HCT116 (cell line): ENCODE results near the gene TXN. TPM values are rescaled to one million over a fixed set of nuclear protein-coding genes. Genes with fewer than 3 reads are reported as not detected.
"Not testable (repeated sequence)": the region's sequence is repeated elsewhere in the genome, so short reads cannot be mapped to it uniquely, and the experiment has no call there.

Experiments
- ATAC-seq: fragments of 200-7000 bp; cut with Tn5 transposase; 2 replicates; pipeline ENCODE4 v1.9.1; 2020; ENCODE audit warnings: mild to moderate bottlenecking, moderate library complexity
- BruUV-seq: library from RNA; stranded (reverse); fragments of 400-500 nt; replicated peaks from 2 replicates; lab custom pipeline; 2021; lab: Mats Ljungman, UMichigan
- CTCF ChIA-PET: fragments of 300-600 bp; sonication (Branson Sonifier 250); formaldehyde crosslinking; loops from one replicate; lab custom pipeline; 2021; ENCODE audit warnings: antibody characterized with exemption; lab: Charles Lee
- POLR2A ChIA-PET: fragments of 300-600, 350-600 bp; sonication (Branson Sonifier 250); formaldehyde crosslinking; loops from one replicate; lab custom pipeline; 2021; ENCODE audit warnings: antibody characterized with exemption; lab: Charles Lee
- RAD21 ChIA-PET, 2 experiments: fragments of 300-600 bp; sonication (Branson Sonifier 250); formaldehyde crosslinking; loops; one replicate each; lab custom pipeline; 2023; ENCODE audit warnings: low total read pairs in 2 of 2; ENCODE audit not compliant: uncharacterized antibody in 2 of 2, unreplicated experiment in 2 of 2, low non-redundant PET in 1 of 2; lab: Charles Lee
- DNase-seq: peaks from one replicate; pipeline ENCODE4 v3.0.0-alpha.2; 2010; ENCODE audit warnings: low read depth, low spot score
- H2AFZ ChIP-seq: fragments of 200-600 bp; shearing (Covaris generic), sonication (generic); 2 replicates; pipeline ENCODE4 v1.6.1; 2017; ENCODE audit warnings: low read depth, mixed run types, mixed read lengths, antibody characterized with exemption, low read length; ENCODE audit not compliant: poor library complexity, severe bottlenecking
- H3K27ac ChIP-seq: 2 replicates; pipeline ENCODE4 v1.5.1; 2012; ENCODE audit warnings: low read depth, low read length
- H3K27me3 ChIP-seq: fragments of 200-600 bp; sonication (generic); 2 replicates; pipeline ENCODE4 v1.6.1; 2016; ENCODE audit warnings: mixed run types, low read length, mixed read lengths; ENCODE audit not compliant: insufficient read depth
- H3K36me3 ChIP-seq, 2 experiments: fragments of 200-500 bp in 1 of 2; fragments of 200-600 bp in 1 of 2; sonication (Bioruptor generic) in 1 of 2; sonication (generic) in 1 of 2; 2 replicates each; pipeline versions ENCODE4 v1.5.1 to v1.6.1; 2014 to 2016; ENCODE audit warnings: low read length in 2 of 2, inconsistent platforms in 1 of 2, mixed read lengths in 1 of 2, mixed run types in 1 of 2; ENCODE audit not compliant: insufficient read depth in 2 of 2, control insufficient read depth in 1 of 2
- H3K4me1 ChIP-seq, 2 experiments: fragments of 200-600 bp in 1 of 2; sonication (generic) in 1 of 2; 2 replicates each; pipeline versions ENCODE4 v1.5.1 to v1.6.1; 2012 to 2017; ENCODE audit warnings: low read length in 2 of 2, inconsistent platforms in 1 of 2, mild to moderate bottlenecking in 1 of 2, mixed read lengths in 1 of 2, mixed run types in 1 of 2, moderate library complexity in 1 of 2; ENCODE audit not compliant: insufficient read depth in 2 of 2, control insufficient read depth in 1 of 2
- H3K4me2 ChIP-seq: fragments of 200-600 bp; sonication (generic); 2 replicates; pipeline ENCODE4 v1.6.1; 2017; ENCODE audit warnings: mixed run types, low read length, mixed read lengths
- H3K4me3 ChIP-seq, 2 experiments: fragments of 200-600 bp in 1 of 2; sonication (generic) in 1 of 2; replicated peaks in 1 of 2; 2 replicates each; pipeline ENCODE4 v1.5.1; 2011 to 2016; ENCODE audit warnings: low read length in 2 of 2, control low read depth in 1 of 2, low read depth in 1 of 2, mild to moderate bottlenecking in 1 of 2, mixed read lengths in 1 of 2, mixed run types in 1 of 2
- H3K79me2 ChIP-seq: fragments of 200-600 bp; sonication (generic); 2 replicates; pipeline ENCODE4 v1.6.1; 2017; ENCODE audit warnings: mild to moderate bottlenecking, mixed run types, low read length, moderate library complexity, mixed read lengths; ENCODE audit not compliant: insufficient read depth
- H3K9ac ChIP-seq: fragments of 200-600 bp; sonication (generic); 2 replicates; pipeline ENCODE4 v1.6.1; 2016; ENCODE audit warnings: low read length, mixed read lengths
- H3K9me2 ChIP-seq: fragments of 200-600 bp; sonication (generic), shearing (Covaris generic); 2 replicates; pipeline ENCODE4 v1.6.1; 2017; ENCODE audit warnings: mixed run types, mild to moderate bottlenecking, moderate library complexity; ENCODE audit not compliant: insufficient read depth
- H3K9me3 ChIP-seq, 2 experiments: fragments of 200-500 bp in 1 of 2; fragments of 200-600 bp in 1 of 2; sonication (Bioruptor generic) in 1 of 2; sonication (generic) in 1 of 2; 2 replicates each; pipeline ENCODE4 v1.6.1; 2014 to 2017; ENCODE audit warnings: low read length in 2 of 2, mixed read lengths in 2 of 2, inconsistent platforms in 1 of 2, low read depth in 1 of 2, mild to moderate bottlenecking in 1 of 2, mixed run types in 1 of 2, moderate library complexity in 1 of 2; ENCODE audit not compliant: control insufficient read depth in 1 of 2, insufficient read depth in 1 of 2
- H4K20me1 ChIP-seq: fragments of 200-600 bp; sonication (generic), shearing (Covaris generic); 2 replicates; pipeline ENCODE4 v1.6.1; 2017; ENCODE audit warnings: mixed run types, mild to moderate bottlenecking, moderate library complexity; ENCODE audit not compliant: insufficient read depth
- intact Hi-C: fragments of 100-400 bp; cut with micrococcal nuclease; formaldehyde crosslinking; loops from 2 replicates; pipeline ENCODE4 v1.10.0; 2022
- total RNA-seq: library from RNA; stranded (reverse); gene quantifications from one replicate; pipeline ENCODE4 v1.2.1, GENCODE V29; 2021; ENCODE audit not compliant: unreplicated experiment

TXN gene
- total RNA-seq, 1 experiment from 2014 or later = 421 TPM

GRCh38 chr9:110196084-110196499 lies 60.2 kb downstream of the TXN start:
- H3K9me2 ChIP-seq, BruUV-seq, CTCF ChIA-PET: not testable (repeated sequence)

More at GRCh38 chr9:110196084-110196499, 60.2 kb downstream of the TXN start:
- H2AFZ ChIP-seq, RAD21 ChIA-PET, H3K9ac ChIP-seq, H4K20me1 ChIP-seq, H3K79me2 ChIP-seq, ATAC-seq, H3K27me3 ChIP-seq, H3K27ac ChIP-seq, intact Hi-C loops, POLR2A ChIA-PET, DNase-seq, H3K36me3 ChIP-seq, H3K9me3 ChIP-seq, H3K4me3 ChIP-seq, H3K4me2 ChIP-seq: not testable (repeated sequence)
- peaks cover 12 to 20% of the 10 kb centered on the region in 2 experiments for H3K4me1 ChIP-seq

Other genes starting within 250 kb of the TXN start
- gene C9orf152, start 48.3 kb downstream of the TXN start, total RNA-seq = not detected
- not detected for gene TXNDC8, start 81.4 kb upstream of the TXN start, total RNA-seq